B cell (primary cell): ENCODE results near the gene CNTN4.

ENCODE experiments used
- CTCF ChIP-seq: fragments of 200-600 bp; IDR thresholded peaks from one replicate; pipeline ENCODE4 v1.8.0; 2022; ENCODE audit warnings: antibody characterized with exemption, mild to moderate bottlenecking
- EZH2 ChIP-seq: IDR thresholded peaks from 2 replicates; pipeline ENCODE4 v1.6.1; 2012; ENCODE audit warnings: borderline replicate concordance, low read depth, mild to moderate bottlenecking, moderate library complexity, low read length; ENCODE audit not compliant: insufficient read depth, poor library complexity, severe bottlenecking

GRCh38 chr3:2628117-2628516 lies 529.5 kb downstream of the CNTN4 start:
- no peak for TF ChIP-seq CTCF
- no peak for TF ChIP-seq EZH2
